ENCODE measurements around the gene TTC13.
A peak's percentile ranks its signal among the peaks of the same experiment; 100 is the strongest.

Gene TTC13

DNA sequence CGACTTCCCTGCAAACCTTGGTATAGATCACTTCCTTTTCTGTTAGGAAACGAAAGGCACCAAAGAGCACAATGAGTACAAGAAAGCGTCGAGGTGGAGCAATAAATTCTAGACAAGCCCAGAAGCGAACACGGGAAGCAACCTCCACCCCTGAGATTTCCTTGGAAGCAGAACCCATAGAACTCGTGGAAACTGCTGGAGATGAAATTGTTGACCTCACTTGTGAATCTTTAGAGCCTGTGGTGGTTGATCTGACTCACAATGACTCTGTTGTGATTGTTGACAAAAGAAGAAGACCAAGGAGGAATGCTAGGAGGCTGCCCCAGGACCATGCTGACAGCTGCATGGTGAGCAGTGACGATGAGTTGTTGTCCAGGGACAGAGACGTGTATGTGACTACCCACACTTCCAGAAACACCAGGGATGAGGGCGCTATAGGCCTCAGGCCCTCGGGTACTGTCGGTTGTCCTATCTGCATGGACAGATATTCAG, 42.9 kb upstream of the TTC13 start:
- ChIA-PET CTCF (no interaction called here), POLR2A (ENCODE audit: low non-redundant PET) (no interaction called here)
- TF ChIP-seq, protein P1, sequence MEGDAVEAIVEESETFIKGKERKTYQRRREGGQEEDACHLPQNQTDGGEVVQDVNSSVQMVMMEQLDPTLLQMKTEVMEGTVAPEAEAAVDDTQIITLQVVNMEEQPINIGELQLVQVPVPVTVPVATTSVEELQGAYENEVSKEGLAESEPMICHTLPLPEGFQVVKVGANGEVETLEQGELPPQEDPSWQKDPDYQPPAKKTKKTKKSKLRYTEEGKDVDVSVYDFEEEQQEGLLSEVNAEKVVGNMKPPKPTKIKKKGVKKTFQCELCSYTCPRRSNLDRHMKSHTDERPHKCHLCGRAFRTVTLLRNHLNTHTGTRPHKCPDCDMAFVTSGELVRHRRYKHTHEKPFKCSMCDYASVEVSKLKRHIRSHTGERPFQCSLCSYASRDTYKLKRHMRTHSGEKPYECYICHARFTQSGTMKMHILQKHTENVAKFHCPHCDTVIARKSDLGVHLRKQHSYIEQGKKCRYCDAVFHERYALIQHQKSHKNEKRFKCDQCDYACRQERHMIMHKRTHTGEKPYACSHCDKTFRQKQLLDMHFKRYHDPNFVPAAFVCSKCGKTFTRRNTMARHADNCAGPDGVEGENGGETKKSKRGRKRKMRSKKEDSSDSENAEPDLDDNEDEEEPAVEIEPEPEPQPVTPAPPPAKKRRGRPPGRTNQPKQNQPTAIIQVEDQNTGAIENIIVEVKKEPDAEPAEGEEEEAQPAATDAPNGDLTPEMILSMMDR (conservative IDR thresholded peaks at IDR 0.05; ENCODE audit: low read depth), result no peak
- no peak overlapping the region for H3K27ac ChIP-seq
- no peak for DNase-seq (ENCODE audit: low spot score)

DNA sequence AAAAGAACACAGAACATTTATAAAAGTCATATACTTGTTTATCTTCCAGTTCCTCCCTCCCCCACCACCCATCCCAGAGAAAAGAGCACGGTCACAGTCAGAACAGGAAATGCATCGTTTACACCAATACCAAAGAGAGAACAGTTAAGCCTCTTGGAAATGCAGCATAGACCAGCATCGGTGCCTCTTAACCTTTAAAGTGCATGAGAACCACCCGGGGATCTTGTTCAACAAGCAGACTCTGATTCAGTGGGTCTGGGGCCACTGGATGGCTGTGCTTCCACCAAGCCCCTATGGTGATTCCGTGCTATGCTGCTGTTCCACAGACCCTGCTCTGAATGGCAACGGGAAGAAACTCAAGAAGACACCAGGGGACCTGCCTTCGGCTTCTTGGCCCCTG, 42.2 kb upstream of the TTC13 start:
- DNase-seq (ENCODE audit: low spot score), result no peak
- POLR2A ChIA-PET (ENCODE audit: low non-redundant PET), result no interaction called here
- H3K27ac ChIP-seq, result no peak overlapping the region
- CTCF ChIA-PET, result no interaction called here
- TF ChIP-seq, protein P1 (conservative IDR thresholded peaks at IDR 0.05; ENCODE audit: low read depth), result no peak

DNA sequence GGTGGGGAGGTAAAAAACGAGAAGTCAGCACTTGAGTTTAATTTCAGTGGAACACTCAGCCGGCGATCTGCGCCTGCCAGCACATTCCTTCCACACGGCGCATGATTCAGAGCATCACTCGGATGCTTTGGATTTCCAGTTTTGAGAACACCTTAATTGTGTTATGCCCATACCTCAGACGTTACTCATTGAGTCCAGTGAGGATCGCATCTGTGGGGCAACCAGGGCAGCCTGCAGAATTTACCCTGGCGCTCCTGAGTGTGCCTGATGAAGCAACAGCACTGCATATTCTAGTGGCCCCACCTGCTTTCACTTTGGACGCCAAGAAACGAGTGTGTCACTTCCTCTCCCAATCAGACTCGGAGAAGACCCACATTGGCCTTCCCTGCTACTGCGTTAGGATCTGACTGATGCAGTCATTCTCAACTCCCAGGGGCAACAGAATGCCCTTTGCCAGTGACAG, 41.5 kb upstream of the TTC13 start:
- TF ChIP-seq, protein P1 (conservative IDR thresholded peaks at IDR 0.05; ENCODE audit: low read depth), result no peak
- ChIA-PET CTCF (interaction anchor here (0.6 kb wide), 1 partner anchor 74 kb away, joined by 3 read pairs; no protein-coding TSS in a partner anchor), POLR2A (ENCODE audit: low non-redundant PET) (no interaction called here)
- peak; percentile 46 for DNase-seq (ENCODE audit: low spot score)
- no peak overlapping the region for H3K27ac ChIP-seq

DNA sequence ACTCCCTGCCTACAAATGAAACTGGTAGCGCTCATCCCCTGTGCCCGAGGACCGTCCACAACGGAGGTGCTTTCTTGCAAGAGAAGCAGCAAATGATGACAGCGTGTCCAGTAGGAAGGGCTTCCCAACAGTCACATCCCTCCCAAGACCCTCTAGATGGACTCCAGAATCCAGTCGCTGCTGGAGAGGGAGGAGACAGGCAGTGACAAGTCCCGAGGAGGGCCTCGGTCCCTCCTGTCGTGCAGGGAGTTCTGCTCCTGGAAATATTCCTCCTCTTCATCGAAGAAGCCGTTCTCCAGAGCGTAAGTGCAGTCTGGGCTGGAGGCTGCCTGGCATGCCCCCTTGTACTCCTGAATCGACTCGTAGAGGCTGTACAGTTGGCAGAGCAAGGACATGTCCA, 41.0 kb upstream of the TTC13 start:
- TF ChIP-seq, protein P1 (conservative IDR thresholded peaks at IDR 0.05; ENCODE audit: low read depth), result no peak
- DNase-seq (ENCODE audit: low spot score), result no peak
- ChIA-PET POLR2A (ENCODE audit: low non-redundant PET) (no interaction called here), CTCF (interaction anchor here (0.6 kb wide), 1 partner anchor 74 kb away, joined by 3 read pairs; no protein-coding TSS in a partner anchor)
- no peak overlapping the region for H3K27ac ChIP-seq

DNA sequence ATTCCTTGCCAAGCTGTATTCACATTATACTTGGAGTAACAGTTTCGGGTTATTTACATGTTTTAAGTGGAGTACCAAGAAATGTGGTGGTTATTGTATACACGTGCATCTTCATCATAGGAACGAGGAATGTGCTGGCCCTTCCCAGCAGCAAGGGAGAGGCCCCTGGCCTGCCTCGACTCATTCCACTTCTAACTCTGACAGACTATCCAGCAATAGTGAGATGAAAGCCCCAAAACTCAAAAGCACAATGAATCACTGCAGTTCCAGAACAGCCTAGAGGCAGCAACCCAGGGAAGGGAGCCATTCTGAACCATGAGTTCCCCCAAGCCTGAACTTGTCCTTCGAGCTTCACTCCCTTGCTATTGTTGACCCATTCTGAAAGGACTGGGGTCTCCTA, 38.3 kb upstream of the TTC13 start:
- H3K27ac ChIP-seq, result peak overlapping the region; percentile 72
- TF ChIP-seq, protein P1 (conservative IDR thresholded peaks at IDR 0.05; ENCODE audit: low read depth), result no peak
- peak; percentile 49 for DNase-seq (ENCODE audit: low spot score)
- ChIA-PET POLR2A (ENCODE audit: low non-redundant PET) (no interaction called here), CTCF (no interaction called here)

DNA sequence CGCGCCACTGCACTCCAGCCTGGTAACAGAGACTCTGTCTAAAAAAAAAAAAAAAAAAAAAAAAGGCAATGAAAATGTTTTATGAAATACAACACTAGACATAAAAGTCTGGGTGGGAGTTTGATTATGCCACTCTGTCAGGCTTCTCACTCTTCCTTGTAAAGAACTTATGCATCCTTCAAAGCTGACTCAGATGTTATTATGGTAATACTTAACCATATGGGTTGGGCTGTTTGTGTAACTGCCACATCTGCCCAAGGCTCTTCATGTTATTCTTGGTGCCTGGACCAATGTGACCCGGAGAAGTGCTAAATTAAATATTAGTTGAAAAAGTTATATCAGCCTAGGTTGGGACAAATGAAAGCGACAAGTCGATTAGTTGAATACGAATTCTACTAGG, 37.6 kb upstream of the TTC13 start:
- CTCF ChIA-PET, result interaction anchor here (0.5 kb wide), 1 partner anchor 244 kb away, joined by 5 read pairs; no protein-coding TSS in a partner anchor
- TF ChIP-seq, protein P1 (conservative IDR thresholded peaks at IDR 0.05; ENCODE audit: low read depth), result no peak
- no peak overlapping the region for H3K27ac ChIP-seq
- no peak for DNase-seq (ENCODE audit: low spot score)
- POLR2A ChIA-PET (ENCODE audit: low non-redundant PET), result no interaction called here
